Prostate gland (tissue), 2 donors: Measurements from ENCODE around the gene MARCHF11.

Experiments used
- CTCF ChIP-seq, 4 experiments: fragments of 200-600 bp in 2 of 4; fragments of 450-650 bp in 2 of 4; sonication (generic) in 2 of 4; IDR thresholded peaks; 1 replicate in 3 of 4; 2 replicates in 1 of 4; pipeline ENCODE4 v1.5.1; 2016 to 2019; ENCODE audit warnings: antibody characterized with exemption in 4 of 4, mild to moderate bottlenecking in 2 of 4, moderate library complexity in 2 of 4
- POLR2A ChIP-seq: fragments of 450-650 bp; IDR thresholded peaks from one replicate; pipeline ENCODE4 v1.6.1; 2016; ENCODE audit warnings: antibody characterized with exemption, mild to moderate bottlenecking
- POLR2AphosphoS5 ChIP-seq: sonication (generic); formaldehyde crosslinking; IDR thresholded peaks from one replicate; pipeline ENCODE4 v1.6.1; 2017; ENCODE audit warnings: antibody characterized with exemption

- no peak for TF ChIP-seq POLR2A
- TF ChIP-seq CTCF (IDR thresholded peaks at IDR 0.05): no peak
- no peak for TF ChIP-seq POLR2AphosphoS5
These were observed 128.3 kb downstream of the MARCHF11 start for GRCh38 chr5:16051246-16051755.
